HG02763 (cell line): ENCODE data around the gene RPP30.

Source experiments
- ATAC-seq: cut with Tn5 transposase; IDR thresholded peaks from one replicate; pipeline ENCODE4 v1.9.1; 2021; ENCODE audit warnings: mild to moderate bottlenecking, moderate library complexity; ENCODE audit not compliant: unreplicated experiment

Gene RPP30

GRCh38 chr10:90871766-90872647 is at the start of gene RPP30:
TSS of gene RPP30 (plus strand) at chr10:90871974. CDS start at chr10:90871987, 13 bp downstream.
- ATAC-seq = peak; percentile 98

- no peak for ATAC-seq
These were observed 49.3 kb upstream of the RPP30 start for GRCh38 chr10:90822508-90822907.

GRCh38 chr10:90832111-90832510 is 39.7 kb upstream of the RPP30 start:
- no peak for ATAC-seq

- no peak for ATAC-seq
These were observed 37.4 kb upstream of the RPP30 start for GRCh38 chr10:90834326-90834725.

GRCh38 chr10:90837486-90837885 is 34.3 kb upstream of the RPP30 start:
- ATAC-seq = no peak

- no peak for ATAC-seq
These were observed 29.0 kb upstream of the RPP30 start for GRCh38 chr10:90842725-90843124.

GRCh38 chr10:90845726-90846125 is 26.0 kb upstream of the RPP30 start:
- ATAC-seq = no peak

- ATAC-seq = no peak
These were observed 25.0 kb upstream of the RPP30 start for GRCh38 chr10:90846746-90847145.

- no peak for ATAC-seq
These were observed 24.3 kb upstream of the RPP30 start for GRCh38 chr10:90847436-90847835.

GRCh38 chr10:90849956-90850749 is 21.6 kb upstream of the RPP30 start:
- no peak for ATAC-seq

GRCh38 chr10:90855126-90855525 is 16.6 kb upstream of the RPP30 start:
- ATAC-seq = no peak

- no peak for ATAC-seq
These were observed 15.5 kb upstream of the RPP30 start for GRCh38 chr10:90856261-90856660.

GRCh38 chr10:90856964-90857634 is 14.7 kb upstream of the RPP30 start:
- ATAC-seq = no peak

GRCh38 chr10:90857635-90858460 is 13.9 kb upstream of the RPP30 start, which contains the start of gene HTR7:
TSS of gene HTR7 (minus strand) at chr10:90858039. CDS start at chr10:90857671, 368 bp downstream.
- peak; percentile 63 for ATAC-seq

GRCh38 chr10:90858461-90858968 is 13.3 kb upstream of the RPP30 start:
- no peak for ATAC-seq

- ATAC-seq = no peak
These were observed 12.4 kb upstream of the RPP30 start for GRCh38 chr10:90859321-90859751.

GRCh38 chr10:90860790-90861189 is 11.0 kb upstream of the RPP30 start:
- ATAC-seq = no peak

GRCh38 chr10:90862908-90863514 is 8.8 kb upstream of the RPP30 start:
- ATAC-seq = no peak

- no peak for ATAC-seq
These were observed 6.4 kb upstream of the RPP30 start for GRCh38 chr10:90865401-90865800.
